Measurements from ENCODE around the gene EPHB4. TPM values are rescaled to one million over a fixed set of nuclear protein-coding genes. Genes with fewer than 3 reads are reported as not detected.

The EPHB4 gene
- total RNA-seq, 1 experiment from 2014 or later = 104 TPM

DNA sequence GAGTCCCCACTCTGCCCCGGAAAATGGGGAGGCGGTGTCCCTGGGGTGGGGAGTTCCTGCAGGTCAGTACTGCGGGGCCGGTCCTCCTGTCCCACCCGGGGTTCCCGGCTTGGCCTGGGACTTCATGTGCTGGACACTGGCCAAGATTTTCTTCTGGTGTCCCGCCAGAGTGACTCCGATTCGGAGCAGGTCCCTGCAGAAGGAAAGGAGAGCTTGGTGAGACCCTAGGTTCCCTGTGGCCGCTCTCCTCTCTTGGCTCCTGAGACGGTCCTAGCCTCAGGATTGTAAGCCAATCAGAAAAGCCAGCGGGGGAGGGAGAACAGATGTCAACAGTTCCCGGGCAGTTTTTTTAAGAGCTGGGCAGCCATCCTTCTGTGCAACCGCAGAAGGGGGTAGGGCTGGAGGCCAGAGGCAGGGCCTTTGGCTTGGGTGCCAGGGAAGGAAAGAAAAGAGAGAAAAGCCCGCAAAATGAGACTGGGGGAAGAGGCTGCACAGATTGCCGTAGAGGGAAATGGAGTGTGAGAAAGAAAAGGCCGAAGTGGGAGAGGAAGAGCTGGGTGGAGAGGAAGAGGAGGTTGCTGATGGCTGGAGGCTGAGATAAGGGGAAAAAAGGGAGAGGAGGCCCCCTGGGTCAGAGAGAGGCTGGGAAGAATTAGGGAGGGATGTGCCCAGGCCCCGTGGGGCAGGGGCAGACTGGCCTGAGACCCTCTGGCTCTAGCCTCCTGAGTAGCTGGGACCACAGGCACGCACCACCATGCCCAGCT lies 23.7 kb downstream of the EPHB4 start:
- H3K36me3 ChIP-seq (ENCODE audit: low read depth, low read length) = peaks cover 10% of the 10 kb centered on the region; the same call in 1 of the 2 replicates
- no peaks in the 10 kb centered on the region for H3F3A ChIP-seq (ENCODE audit: low read length, unreplicated experiment)
- H3K27me3 ChIP-seq (ENCODE audit: low read length) = no peaks in the 10 kb centered on the region
- peak overlapping the region; percentile 34; the same call in 1 of the 2 replicates for H3K4me3 ChIP-seq (ENCODE audit: low read length)
- no peaks in the 10 kb centered on the region for H3K9me3 ChIP-seq (ENCODE audit: low read length)
- peak overlapping the region; percentile 96 for H3K27ac ChIP-seq (ENCODE audit: low read length)
- H3K9ac ChIP-seq (ENCODE audit: low read length) = peak overlapping the region; percentile 82
- ChIA-PET CTCF (interaction anchor here (0.5 kb wide), 2 partner anchors 25 to 86 kb away, joined by 3 to 4 read pairs; partner anchors contain the start of gene UFSP1), POLR2A (ENCODE audit: unreplicated experiment) (interaction anchor here (0.6 kb wide), 1 partner anchor 28 kb away, joined by 3 read pairs; no protein-coding TSS in a partner anchor)
- intact Hi-C loops (cut with micrococcal nuclease) = loop anchor here (1.0 to 5.0 kb wide), 4 partner anchors 23 to 79 kb away; partner anchors contain the start of genes SLC12A9 and TRIP6
- no TSS peak for BruUV-seq (replicated peaks)
- peak; percentile 87 for DNase-seq
- peak overlapping the region; percentile 78 for H3K4me2 ChIP-seq (ENCODE audit: low read length)
- peak overlapping the region; percentile 59 for H2AFZ ChIP-seq (ENCODE audit: low read length)
- ATAC-seq = peak; percentile 57
- H3K4me1 ChIP-seq (ENCODE audit: insufficient read depth, low read length) = peaks cover 46% of the 10 kb centered on the region
- no peaks in the 10 kb centered on the region for H3K9me2 ChIP-seq (replicated peaks; ENCODE audit: low read length)
- H4K20me1 ChIP-seq (ENCODE audit: low read length) = no peaks in the 10 kb centered on the region
- TF ChIP-seq, protein P1, sequence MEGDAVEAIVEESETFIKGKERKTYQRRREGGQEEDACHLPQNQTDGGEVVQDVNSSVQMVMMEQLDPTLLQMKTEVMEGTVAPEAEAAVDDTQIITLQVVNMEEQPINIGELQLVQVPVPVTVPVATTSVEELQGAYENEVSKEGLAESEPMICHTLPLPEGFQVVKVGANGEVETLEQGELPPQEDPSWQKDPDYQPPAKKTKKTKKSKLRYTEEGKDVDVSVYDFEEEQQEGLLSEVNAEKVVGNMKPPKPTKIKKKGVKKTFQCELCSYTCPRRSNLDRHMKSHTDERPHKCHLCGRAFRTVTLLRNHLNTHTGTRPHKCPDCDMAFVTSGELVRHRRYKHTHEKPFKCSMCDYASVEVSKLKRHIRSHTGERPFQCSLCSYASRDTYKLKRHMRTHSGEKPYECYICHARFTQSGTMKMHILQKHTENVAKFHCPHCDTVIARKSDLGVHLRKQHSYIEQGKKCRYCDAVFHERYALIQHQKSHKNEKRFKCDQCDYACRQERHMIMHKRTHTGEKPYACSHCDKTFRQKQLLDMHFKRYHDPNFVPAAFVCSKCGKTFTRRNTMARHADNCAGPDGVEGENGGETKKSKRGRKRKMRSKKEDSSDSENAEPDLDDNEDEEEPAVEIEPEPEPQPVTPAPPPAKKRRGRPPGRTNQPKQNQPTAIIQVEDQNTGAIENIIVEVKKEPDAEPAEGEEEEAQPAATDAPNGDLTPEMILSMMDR (conservative IDR thresholded peaks at IDR 0.05; ENCODE audit: low read depth, low read length) = no peak
- TF ChIP-seq EZH2 (IDR thresholded peaks at IDR 0.05; ENCODE audit: low read length, unreplicated experiment) (no peak), EZH2phosphoT487 (IDR thresholded peaks at IDR 0.05; ENCODE audit: borderline replicate concordance, low read length) (no peak)
- no peaks in the 10 kb centered on the region for H3K79me2 ChIP-seq (ENCODE audit: low read length)

DNA sequence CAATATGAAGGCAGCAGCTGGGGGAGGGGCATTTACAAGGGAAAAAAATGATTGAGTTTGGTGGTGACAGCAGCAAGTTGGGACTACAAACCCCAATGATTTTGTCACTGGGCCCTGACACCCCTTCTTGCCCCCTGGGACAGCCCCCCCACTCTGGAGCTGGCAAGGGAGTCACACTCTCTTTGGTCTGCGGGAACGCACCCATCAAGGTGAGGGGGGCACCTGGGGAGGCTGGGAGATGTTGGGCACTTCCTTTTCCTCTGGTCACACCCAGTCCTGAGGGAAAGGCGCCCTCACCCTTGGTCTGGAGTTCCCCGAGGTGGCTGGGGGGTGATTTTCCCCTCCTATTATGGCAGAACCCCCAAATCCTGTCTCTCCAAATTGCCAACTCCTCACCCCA lies 24.4 kb downstream of the EPHB4 start:
- POLR2A ChIA-PET (ENCODE audit: unreplicated experiment) = no interaction called here
- Histone ChIP-seq H3K9me3 (ENCODE audit: low read length) (no peaks in the 10 kb centered on the region), H3K4me2 (ENCODE audit: low read length) (peak overlapping the region; percentile 78), H3K4me3 (ENCODE audit: low read length) (peak overlapping the region; percentile 34), H2AFZ (ENCODE audit: low read length) (peak overlapping the region; percentile 59), H3K9me2 (replicated peaks; ENCODE audit: low read length) (no peaks in the 10 kb centered on the region), H3F3A (ENCODE audit: low read length, unreplicated experiment) (no peaks in the 10 kb centered on the region), H3K27me3 (ENCODE audit: low read length) (no peaks in the 10 kb centered on the region), H3K4me1 (ENCODE audit: insufficient read depth, low read length) (peaks cover 46% of the 10 kb centered on the region), H3K36me3 (ENCODE audit: low read depth, low read length) (peaks cover 10% of the 10 kb centered on the region; the same call in 1 of the 2 replicates), H4K20me1 (ENCODE audit: low read length) (no peaks in the 10 kb centered on the region), H3K9ac (ENCODE audit: low read length) (peak overlapping the region; percentile 82), H3K79me2 (ENCODE audit: low read length) (no peaks in the 10 kb centered on the region), H3K27ac (ENCODE audit: low read length) (peak overlapping the region; percentile 96)
- ATAC-seq = peak; percentile 12
- DNase-seq = no peak
- intact Hi-C loops (cut with micrococcal nuclease) = loop anchor here (1.0 to 5.0 kb wide), 4 partner anchors 23 to 78 kb away; partner anchors contain the start of genes SLC12A9 and TRIP6
- no TSS peak for BruUV-seq (replicated peaks)
- CTCF ChIA-PET = interaction anchor here (2.2 kb wide), 1 partner anchor 97 kb away, joined by 16 read pairs; the partner anchor contains the start of gene POP7
- no peak for TF ChIP-seq EZH2phosphoT487 (IDR thresholded peaks at IDR 0.05; ENCODE audit: borderline replicate concordance, low read length)

DNA sequence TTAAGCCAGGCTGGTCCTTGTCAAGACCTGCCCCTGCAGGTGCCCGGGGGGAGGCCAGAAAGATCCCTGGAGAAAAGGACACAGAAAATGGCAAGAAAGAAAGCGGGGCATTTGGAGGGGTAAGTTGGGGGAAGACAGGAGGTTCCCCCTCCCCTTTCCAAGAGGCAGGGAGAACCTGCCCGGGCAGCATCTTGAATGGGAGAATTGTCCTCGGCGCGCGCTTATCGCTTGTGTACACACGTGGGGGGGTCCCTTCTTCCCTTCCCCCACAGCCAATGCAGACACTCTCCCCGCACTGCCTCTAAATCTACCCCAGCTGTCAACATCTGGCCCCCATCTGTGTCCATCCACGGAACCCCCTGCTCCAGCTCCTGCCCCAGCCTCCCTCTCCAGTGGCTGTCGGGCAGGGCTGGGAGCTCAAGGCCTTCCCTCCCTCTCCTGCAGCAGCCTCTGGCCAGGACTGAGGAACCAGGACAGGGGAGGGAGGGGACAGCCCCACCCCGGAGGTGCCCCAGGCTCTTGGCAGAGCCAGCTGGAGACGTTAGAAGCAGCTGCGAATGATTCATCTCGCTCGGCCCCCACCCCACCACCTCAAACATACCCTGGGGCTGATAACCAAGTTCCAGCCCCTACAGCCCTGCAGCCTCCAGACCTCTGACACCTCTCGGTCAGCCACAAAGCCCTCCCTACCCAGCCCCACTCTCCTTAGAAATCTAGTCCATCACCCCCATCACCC lies 25.3 kb downstream of the EPHB4 start:
- peak overlapping the region; percentile 96 for H3K27ac ChIP-seq (ENCODE audit: low read length)
- H3K4me1 ChIP-seq (ENCODE audit: insufficient read depth, low read length) = peaks cover 46% of the 10 kb centered on the region
- H3K9me2 ChIP-seq (replicated peaks; ENCODE audit: low read length) = no peaks in the 10 kb centered on the region
- no peaks in the 10 kb centered on the region for H3K9me3 ChIP-seq (ENCODE audit: low read length)
- POLR2A ChIA-PET (ENCODE audit: unreplicated experiment) = interaction anchor here (0.6 to 0.7 kb wide), 4 partner anchors 9 to 206 kb away, joined by 3 to 4 read pairs (median 4); partner anchors contain the start of gene EPHB4
- BruUV-seq (replicated peaks) = TSS peak; percentile 63
- H3K27me3 ChIP-seq (ENCODE audit: low read length) = no peaks in the 10 kb centered on the region
- no peaks in the 10 kb centered on the region for H4K20me1 ChIP-seq (ENCODE audit: low read length)
- peak overlapping the region; percentile 48 for H3K4me3 ChIP-seq (ENCODE audit: low read length)
- H3K79me2 ChIP-seq (ENCODE audit: low read length) = no peaks in the 10 kb centered on the region
- H3K36me3 ChIP-seq (ENCODE audit: low read depth, low read length) = peaks cover 5% of the 10 kb centered on the region; the same call in 1 of the 2 replicates
- H2AFZ ChIP-seq (ENCODE audit: low read length) = no peak overlapping the region
- no peaks in the 10 kb centered on the region for H3F3A ChIP-seq (ENCODE audit: low read length, unreplicated experiment)
- ATAC-seq (peak; percentile 75), DNase-seq (peak; percentile 96)
- peak overlapping the region; percentile 82 for H3K9ac ChIP-seq (ENCODE audit: low read length)
- CTCF ChIA-PET = interaction anchor here (0.5 to 2.2 kb wide), 9 partner anchors 8 to 97 kb away, joined by 3 to 27 read pairs (median 6); partner anchors contain the start of genes EPHB4, POP7, SLC12A9 and UFSP1
- peak overlapping the region; percentile 81 for H3K4me2 ChIP-seq (ENCODE audit: low read length)
- intact Hi-C loops (cut with micrococcal nuclease) = loop anchor here (2.0 to 5.0 kb wide), 2 partner anchors 65 to 77 kb away; partner anchors contain the start of gene TRIP6
- no peak for TF ChIP-seq EZH2phosphoT487 (IDR thresholded peaks at IDR 0.05; ENCODE audit: borderline replicate concordance, low read length)
- TF ChIP-seq EZH2 (IDR thresholded peaks at IDR 0.05; ENCODE audit: low read length, unreplicated experiment) = no peak
- TF ChIP-seq, protein P1 (conservative IDR thresholded peaks at IDR 0.05; ENCODE audit: low read depth, low read length) = no peak

Measured in PC-3 (cell line).